CD4-positive, alpha-beta T cell treated with Interleukin-15 for 1 hour (primary cell): ENCODE measurements around the gene APBA1.

Source experiments
- DNase-seq: peaks from one replicate; pipeline ENCODE4 v3.0.0-alpha.2; 2020

APBA1 gene

GRCh38 chr9:69671879-69672595 is at the start of gene APBA1:
APBA1 (minus strand) TSS chr9:69672371.
- DNase-seq, result peak; percentile 57

- DNase-seq, result no peak
These were observed 47.8 kb upstream of the APBA1 start for GRCh38 chr9:69719983-69720382.

DNA sequence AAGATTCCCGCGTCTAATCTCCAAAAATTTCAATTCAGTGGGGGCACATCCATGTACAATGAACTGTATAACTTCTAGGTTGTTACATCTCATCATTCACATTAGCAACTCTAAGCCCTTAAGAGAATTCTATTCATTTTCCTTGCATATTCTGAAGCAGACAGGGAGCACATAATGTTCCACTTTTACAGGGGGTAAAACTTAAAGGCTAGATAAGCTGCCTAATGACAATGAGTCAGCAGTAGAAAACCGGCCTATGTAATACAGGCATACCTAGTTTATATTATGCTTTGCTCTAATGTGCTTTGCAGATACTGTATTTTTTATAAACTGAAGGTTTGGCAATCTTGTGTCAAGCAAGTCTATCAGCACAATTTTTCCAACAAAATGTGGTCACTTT is 47.2 kb upstream of the APBA1 start:
- no peak for DNase-seq

DNA sequence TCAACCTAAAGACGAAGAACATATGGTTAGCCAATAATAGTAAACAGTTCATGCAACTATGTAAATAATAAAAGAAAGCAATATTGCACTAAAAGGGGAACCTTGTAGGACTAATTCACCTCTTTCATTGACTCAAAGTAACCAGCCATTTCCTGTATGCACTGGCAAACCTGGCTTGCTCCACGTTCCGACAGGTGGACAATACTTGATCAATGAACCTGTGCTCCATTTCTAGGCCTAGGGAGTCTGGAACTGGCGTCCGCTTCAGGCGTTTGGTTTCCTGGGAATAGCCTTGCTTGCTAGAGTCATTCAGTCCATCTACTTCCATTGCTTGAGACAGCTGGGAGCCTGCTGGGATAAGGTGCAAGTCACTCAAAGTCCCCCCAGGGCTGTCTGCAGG is 46.0 kb upstream of the APBA1 start:
- no peak for DNase-seq

- no peak for DNase-seq
These were observed 43.7 kb upstream of the APBA1 start for GRCh38 chr9:69715825-69716224.

GRCh38 chr9:69715096-69715495 is 42.9 kb upstream of the APBA1 start:
- DNase-seq, result no peak

DNA sequence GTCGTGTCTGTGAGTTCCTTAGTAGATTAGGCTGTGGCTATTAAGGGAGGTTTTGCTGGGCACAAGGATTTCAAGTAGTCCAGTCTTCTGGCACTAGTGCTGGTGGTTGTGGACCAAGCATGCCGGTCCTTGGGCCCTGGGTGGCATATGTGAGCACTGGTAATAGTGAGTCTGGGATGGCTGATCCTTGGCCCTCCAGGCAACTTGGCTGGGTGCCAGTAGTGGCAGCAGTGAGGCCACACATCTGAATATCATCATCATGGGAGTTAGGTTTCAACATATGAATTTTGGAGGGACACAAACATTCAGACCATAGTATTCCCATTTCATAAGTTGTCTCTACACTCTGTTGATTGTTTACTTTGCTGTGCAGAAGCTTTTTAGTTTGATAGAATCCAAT is 25.3 kb upstream of the APBA1 start:
- no peak for DNase-seq

DNA sequence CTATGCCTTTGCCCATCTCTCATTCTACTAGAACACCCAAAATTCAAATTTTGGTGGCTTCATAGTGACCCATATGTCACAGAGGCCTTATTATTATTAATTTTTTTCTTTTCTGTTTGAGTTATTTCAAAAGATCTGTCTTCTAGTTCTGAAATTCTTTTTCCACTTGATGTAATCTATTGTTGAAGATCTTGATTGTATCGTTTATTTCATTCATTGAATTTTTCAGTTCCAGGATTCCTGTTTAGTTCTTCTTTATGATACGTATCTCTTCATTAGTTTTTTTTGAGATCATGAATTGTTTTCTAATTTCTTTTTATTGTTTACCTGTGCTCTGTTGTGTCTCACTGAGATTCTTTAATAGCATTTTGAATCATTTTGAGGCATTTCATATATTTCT is 24.6 kb upstream of the APBA1 start:
- DNase-seq, result no peak

- no peak for DNase-seq
These were observed 17.9 kb upstream of the APBA1 start for GRCh38 chr9:69689991-69690538.

- DNase-seq, result no peak
These were observed 11.8 kb upstream of the APBA1 start for GRCh38 chr9:69683927-69684326.

GRCh38 chr9:69678843-69679538 is 6.8 kb upstream of the APBA1 start:
- DNase-seq, result no peak

DNA sequence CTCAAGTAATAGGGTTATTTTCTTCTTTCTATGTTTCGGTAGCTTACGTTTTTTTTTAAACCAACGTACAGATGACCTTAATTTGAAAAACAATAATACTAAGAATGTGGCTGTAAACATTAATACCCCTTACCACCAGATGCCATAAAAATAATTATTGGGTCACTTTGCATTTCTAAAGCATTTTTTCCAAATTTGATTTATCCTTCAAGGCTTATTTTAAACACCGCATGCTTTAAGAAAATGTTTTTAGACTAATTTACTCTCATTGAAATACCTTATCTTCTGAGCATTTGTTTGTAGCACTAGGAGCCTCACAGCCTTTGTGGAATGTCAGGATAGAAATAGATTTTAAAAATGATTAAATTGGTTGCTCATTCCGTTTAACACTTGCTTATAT is 5.8 kb upstream of the APBA1 start:
- no peak for DNase-seq

- DNase-seq, result no peak
These were observed 3.4 kb upstream of the APBA1 start for GRCh38 chr9:69675563-69675962.

DNA sequence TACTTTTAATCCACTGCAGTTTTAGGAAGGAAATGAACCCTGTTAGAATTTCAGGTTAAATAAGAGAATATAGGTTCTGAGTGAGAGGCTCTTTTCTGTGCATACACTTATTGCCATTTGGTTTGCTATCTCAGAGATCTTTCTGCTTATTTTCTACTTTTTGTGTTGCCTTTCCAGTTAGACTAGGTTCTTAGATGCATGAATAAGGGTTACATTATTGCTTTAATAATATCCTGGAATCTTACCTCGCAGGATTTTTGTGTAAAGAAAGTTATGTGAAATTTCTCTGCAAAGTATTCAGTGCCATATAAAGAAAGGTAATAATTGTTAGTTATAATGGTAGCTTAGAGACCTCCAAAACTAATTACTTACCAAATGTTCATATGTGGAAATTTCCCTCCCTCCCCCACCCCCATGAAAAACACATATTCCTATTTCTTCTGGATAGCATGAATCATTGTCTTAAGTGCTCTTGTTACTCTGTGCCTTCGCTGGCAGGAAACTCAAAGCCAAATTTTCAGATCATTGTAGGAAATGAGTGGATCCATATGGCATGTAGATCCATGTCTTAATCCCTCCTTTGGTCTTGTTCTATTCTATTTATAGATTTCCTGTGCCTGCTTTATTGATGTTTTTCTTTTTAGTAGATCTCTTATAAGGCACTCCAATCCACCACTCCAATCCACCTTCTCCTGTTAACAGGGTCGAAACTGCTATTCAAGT is 2.7 kb upstream of the APBA1 start:
- no peak for DNase-seq

DNA sequence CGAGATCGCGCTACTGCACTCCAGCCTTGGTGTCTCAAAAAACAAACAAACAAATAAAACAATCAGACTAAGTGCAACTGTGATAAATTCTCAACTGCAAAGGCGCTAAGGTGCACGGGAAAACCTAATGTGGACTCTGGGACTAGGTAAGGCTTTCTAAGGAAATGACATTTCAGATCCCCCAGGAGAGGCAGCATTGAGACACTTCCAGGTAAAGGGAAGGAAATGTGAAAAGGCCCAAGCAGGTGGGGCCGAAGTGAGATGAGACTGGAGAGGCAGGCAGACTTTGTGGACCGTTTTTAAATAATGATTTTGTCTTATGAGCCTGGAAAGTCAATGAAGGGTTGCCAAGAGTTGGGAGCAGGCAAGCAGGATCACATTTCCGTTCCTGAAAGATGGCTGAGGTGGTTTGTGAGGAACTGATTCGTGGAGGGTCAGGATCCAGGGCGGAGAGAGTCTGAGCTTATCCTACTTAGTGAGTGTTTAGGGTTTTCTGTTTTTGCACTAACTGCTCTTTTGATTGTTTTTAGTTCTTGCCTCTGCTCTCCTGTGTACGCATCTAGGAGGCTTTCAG is 2.0 kb upstream of the APBA1 start:
- DNase-seq, result no peak

DNA sequence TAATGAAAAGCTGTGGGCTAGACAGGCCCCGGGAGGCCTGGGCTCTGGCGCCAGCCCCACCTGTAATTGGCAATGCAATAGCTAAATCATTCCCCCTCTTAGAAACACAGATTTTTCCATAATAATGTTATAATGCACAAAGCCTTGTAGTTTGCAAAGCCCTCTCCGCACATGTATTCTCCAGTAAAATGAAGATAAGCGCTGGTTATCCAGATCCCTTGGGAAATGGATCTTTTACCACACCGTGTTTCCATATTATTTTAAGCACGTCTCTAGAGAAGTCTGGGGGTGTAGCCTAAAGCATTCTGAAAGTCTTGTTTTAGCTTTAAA is 1.1 kb upstream of the APBA1 start:
- no peak for DNase-seq

DNA sequence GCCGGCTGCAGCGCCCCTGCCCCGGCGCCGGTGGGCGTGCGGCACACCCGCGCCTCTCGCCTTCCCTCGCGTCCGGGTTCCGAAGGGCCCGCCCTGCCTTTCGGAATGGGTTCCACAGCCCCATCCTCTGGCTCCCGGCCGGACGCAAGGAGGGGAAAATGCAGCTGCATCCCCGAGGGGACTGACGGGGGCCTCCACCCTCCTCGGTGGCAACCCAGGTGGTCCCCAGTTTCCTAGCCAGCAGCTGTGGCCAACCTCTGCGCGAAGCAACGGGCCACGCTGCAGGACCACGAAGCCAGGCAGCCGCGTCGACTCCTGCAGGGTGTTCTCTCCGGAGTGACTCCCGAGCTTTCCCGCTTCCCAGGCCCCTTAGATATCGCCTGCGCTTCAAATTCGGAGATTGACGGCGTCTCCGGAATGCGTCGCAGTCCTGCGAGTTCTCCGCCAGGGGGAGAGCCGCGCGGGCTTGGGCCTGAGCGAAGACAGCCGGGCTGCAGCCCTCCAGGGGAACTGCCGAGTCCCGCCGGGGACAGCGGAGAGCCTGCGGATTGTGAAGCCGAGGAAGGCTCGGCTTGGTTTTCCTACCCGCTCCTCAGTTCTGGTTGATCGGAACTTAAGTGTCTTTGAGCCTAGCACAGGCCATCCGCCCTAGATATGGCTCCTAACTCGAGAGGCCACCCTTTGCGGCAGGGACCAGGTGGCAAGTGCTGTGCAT is 582 bp upstream of the APBA1 start:
- DNase-seq, result peak; percentile 70

- no peak for DNase-seq
These were observed 776 bp downstream of the APBA1 start for GRCh38 chr9:69671311-69671878.

GRCh38 chr9:69667306-69667705 is 4.9 kb downstream of the APBA1 start:
- no peak for DNase-seq

- no peak for DNase-seq
These were observed 11.9 kb downstream of the APBA1 start for GRCh38 chr9:69660304-69660703.

DNA sequence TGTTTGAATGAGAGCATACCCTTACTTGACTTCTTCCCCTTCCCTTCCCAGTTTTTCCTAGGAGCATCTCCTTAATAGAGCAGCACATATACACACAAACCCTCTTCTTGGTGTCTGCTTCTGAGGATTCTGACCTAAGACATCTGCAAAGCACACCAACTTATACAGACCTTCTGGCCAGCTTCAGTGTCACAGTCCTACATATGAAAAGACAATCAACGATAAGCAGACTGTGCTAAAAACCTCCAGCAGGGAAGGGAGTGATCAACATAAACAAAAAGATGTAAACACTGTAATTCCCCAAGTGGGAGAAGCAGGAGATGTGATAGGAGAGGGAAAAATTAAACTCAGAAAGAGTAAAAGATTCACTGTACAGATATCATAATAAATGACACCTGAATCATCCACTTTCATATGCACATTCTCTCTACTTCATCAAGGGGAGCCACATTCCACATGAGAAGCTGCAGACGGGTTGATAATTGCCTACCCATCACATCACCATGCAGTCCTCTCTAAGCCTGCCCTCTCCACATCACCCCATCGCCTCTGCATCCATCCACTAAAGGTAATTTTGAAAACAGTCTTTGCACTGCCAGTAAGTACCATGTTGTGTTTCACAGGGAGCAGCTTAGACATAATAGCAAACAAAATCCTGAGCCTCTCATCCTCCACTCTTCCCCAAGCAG is 13.0 kb downstream of the APBA1 start:
- no peak for DNase-seq

GRCh38 chr9:69657269-69657668 is 14.9 kb downstream of the APBA1 start:
- no peak for DNase-seq
